Prostate gland (tissue), 2 donors: ENCODE data around the gene MSRB3. TPM values are rescaled to one million over a fixed set of nuclear protein-coding genes. Genes with fewer than 3 reads are reported as not detected.

ENCODE experiments used
- DNase-seq: peaks from one replicate; pipeline ENCODE4 v3.0.0-alpha.2; 2019; ENCODE audit warnings: low spot score
- H3K27ac ChIP-seq, 2 donors: fragments of 200-600 bp; sonication (generic); 2 replicates each; pipeline ENCODE4 v1.5.1; 2017 to 2019
- H3K27me3 ChIP-seq: fragments of 200-600 bp; sonication (generic); replicated peaks from 2 replicates; pipeline ENCODE4 v1.5.1; 2019; ENCODE audit not compliant: insufficient read depth
- H3K36me3 ChIP-seq, 2 donors: fragments of 200-600 bp; sonication (generic); 1 replicate in 1 of 2; 2 replicates in 1 of 2; pipeline versions ENCODE4 v1.5.1 to v1.8.1; 2017 to 2019
- H3K4me1 ChIP-seq: fragments of 200-600 bp; sonication (generic); replicated peaks from 2 replicates; pipeline ENCODE4 v1.5.1; 2019
- H3K4me3 ChIP-seq, 2 donors: fragments of 200-600 bp; sonication (generic); 2 replicates each; pipeline ENCODE4 v1.5.1; 2017 to 2019
- H3K9me3 ChIP-seq: fragments of 200-600 bp; sonication (generic); 2 replicates; pipeline ENCODE4 v1.5.1; 2017
- POLR2A ChIP-seq: fragments of 450-650 bp; IDR thresholded peaks from one replicate; pipeline ENCODE4 v1.6.1; 2016; ENCODE audit warnings: antibody characterized with exemption, mild to moderate bottlenecking
- POLR2AphosphoS5 ChIP-seq: sonication (generic); formaldehyde crosslinking; IDR thresholded peaks from one replicate; pipeline ENCODE4 v1.6.1; 2017; ENCODE audit warnings: antibody characterized with exemption
- WGBS: methylation state at CpG from one replicate; pipeline ENCODE4 v1.1.5; 2018; 5-methylcytosine and 5-hydroxymethylcytosine counted together
- intact Hi-C: fragments of 100-400 bp; cut with DNase I; formaldehyde crosslinking; loops from one replicate; pipeline ENCODE4 v1.14.2; 2022
- total RNA-seq, 2 donors: library from RNA; depleted of rRNA; stranded (reverse); fragments of >200 nt; gene quantifications; one replicate each; pipeline ENCODE4 v1.1.0, GENCODE V29; 2016
- TF ChIP-seq, protein P1 (sequence below), 4 experiments: fragments of 200-600 bp in 2 of 4; fragments of 450-650 bp in 2 of 4; sonication (generic) in 2 of 4; IDR thresholded peaks; 1 replicate in 3 of 4; 2 replicates in 1 of 4; pipeline ENCODE4 v1.5.1; 2016 to 2019; ENCODE audit warnings: antibody characterized with exemption in 4 of 4, mild to moderate bottlenecking in 2 of 4, moderate library complexity in 2 of 4

MSRB3 gene
- total RNA-seq, 2 donors from 2014 or later = 32.2 to 42.9 TPM

DNA sequence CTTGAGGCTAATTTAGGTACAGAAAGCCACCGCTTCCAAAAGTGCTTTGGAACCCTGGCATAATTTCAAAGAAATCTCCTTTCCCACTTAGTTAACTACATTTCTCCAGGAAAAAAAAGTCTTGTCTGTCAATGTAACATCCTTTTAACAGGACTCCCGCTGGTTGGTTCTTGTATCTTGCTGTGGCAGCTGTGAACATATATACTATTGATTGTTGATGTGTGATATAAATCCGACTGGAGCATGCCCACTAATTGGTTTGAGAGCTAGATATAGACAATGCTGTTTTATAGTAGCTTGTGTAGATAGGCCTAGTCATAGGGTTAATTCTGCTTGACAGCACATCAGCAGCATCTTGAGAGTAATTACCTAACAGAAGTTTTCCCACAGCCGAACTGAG lies 89.6 kb downstream of the MSRB3 start:
- WGBS = 62% methylated on average over 4 of the region's 4 CpGs
- Histone ChIP-seq H3K4me1 (no peaks in the 10 kb centered on the region), H3K27ac (no peak overlapping the region), H3K9me3 (no peaks in the 10 kb centered on the region), H3K4me3 (no peak overlapping the region), H3K27me3 (no peaks in the 10 kb centered on the region), H3K36me3 (no peaks in the 10 kb centered on the region)
- intact Hi-C loops = no loop called here
- TF ChIP-seq POLR2AphosphoS5 (no peak), POLR2A (no peak)
- TF ChIP-seq, protein P1, sequence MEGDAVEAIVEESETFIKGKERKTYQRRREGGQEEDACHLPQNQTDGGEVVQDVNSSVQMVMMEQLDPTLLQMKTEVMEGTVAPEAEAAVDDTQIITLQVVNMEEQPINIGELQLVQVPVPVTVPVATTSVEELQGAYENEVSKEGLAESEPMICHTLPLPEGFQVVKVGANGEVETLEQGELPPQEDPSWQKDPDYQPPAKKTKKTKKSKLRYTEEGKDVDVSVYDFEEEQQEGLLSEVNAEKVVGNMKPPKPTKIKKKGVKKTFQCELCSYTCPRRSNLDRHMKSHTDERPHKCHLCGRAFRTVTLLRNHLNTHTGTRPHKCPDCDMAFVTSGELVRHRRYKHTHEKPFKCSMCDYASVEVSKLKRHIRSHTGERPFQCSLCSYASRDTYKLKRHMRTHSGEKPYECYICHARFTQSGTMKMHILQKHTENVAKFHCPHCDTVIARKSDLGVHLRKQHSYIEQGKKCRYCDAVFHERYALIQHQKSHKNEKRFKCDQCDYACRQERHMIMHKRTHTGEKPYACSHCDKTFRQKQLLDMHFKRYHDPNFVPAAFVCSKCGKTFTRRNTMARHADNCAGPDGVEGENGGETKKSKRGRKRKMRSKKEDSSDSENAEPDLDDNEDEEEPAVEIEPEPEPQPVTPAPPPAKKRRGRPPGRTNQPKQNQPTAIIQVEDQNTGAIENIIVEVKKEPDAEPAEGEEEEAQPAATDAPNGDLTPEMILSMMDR (IDR thresholded peaks at IDR 0.05) = no peak
- no peak for DNase-seq

DNA sequence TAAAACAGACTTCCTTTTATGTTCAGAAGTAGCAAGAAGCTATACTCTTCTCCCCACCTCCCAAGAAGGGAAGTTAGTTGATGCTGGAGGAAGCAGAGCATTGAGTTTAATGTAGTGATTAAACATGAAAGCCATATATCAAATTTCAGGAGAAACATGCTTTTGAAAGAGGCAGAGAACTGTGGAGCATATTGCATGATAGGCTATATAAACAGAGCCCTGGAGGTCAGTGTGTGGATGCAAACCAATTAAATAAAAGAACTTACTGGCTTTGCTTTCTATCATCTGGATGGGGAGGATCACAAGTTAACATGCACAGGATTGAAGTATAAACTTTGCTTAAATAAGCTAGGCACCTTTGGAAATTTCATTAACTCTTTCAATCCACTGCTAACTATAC lies 94.1 kb downstream of the MSRB3 start:
- TF ChIP-seq, protein P1 (IDR thresholded peaks at IDR 0.05) = no peak
- TF ChIP-seq POLR2A (no peak), POLR2AphosphoS5 (no peak)
- intact Hi-C loops = loop anchor here (10.0 kb wide), 1 partner anchor 422 kb away; no protein-coding TSS in a partner anchor
- H3K4me3 ChIP-seq = no peak overlapping the region
- H3K4me1 ChIP-seq = no peaks in the 10 kb centered on the region
- H3K27ac ChIP-seq = no peak overlapping the region
- H3K9me3 ChIP-seq = no peaks in the 10 kb centered on the region
- no peaks in the 10 kb centered on the region for H3K27me3 ChIP-seq
- DNase-seq = no peak
- H3K36me3 ChIP-seq = no peaks in the 10 kb centered on the region

DNA sequence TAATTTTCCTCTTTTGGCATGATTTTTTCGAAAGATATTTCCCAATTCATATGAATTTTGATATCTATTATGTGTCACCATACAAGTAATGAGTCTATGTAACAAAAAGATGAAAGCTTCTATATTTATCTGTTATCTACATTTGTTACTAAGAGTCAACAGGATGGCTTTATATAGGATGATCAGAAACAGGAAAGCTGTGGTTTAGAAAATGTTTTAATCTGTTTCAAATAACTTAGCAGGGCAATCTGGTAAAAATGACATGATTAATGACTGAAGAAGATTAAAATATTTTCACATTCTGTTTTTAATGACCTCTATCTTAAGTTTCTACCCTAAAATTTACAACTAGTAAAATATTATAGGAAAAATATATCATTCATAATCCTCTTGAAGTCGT lies 105.8 kb downstream of the MSRB3 start:
- intact Hi-C loops = no loop called here

DNA sequence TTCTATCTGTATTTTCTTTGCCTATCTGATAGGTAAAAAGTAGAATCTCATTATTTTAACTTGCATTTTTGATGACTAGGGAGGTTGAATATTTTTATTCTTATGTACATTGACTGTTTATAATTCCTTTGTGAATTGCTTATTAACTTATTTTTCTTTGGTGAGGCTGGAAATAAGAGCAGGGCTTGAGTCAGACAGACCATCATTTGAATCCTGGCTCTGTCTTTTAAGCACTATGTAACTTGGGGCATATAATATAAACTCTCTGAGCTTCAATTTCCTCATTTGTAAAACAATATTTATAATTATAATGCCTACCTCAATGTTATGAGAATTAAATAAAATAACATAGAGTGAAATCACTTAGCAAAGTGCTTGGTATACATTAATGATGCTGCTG lies 108.9 kb downstream of the MSRB3 start:
- Histone ChIP-seq H3K4me3 (no peak overlapping the region), H3K36me3 (no peaks in the 10 kb centered on the region), H3K27me3 (no peaks in the 10 kb centered on the region), H3K9me3 (no peaks in the 10 kb centered on the region), H3K27ac (no peak overlapping the region), H3K4me1 (no peaks in the 10 kb centered on the region)
- DNase-seq = no peak
- no peak for TF ChIP-seq POLR2A
- TF ChIP-seq, protein P1 (IDR thresholded peaks at IDR 0.05) = no peak
- no peak for TF ChIP-seq POLR2AphosphoS5
- intact Hi-C loops = no loop called here

More for the DNA sequence above, 105.8 kb downstream of the MSRB3 start:
- no peaks in the 10 kb centered on the region for H3K4me1 ChIP-seq
- WGBS = 69% methylated on average over 2 of the region's 2 CpGs
- no peaks in the 10 kb centered on the region for H3K36me3 ChIP-seq
- H3K9me3 ChIP-seq = no peaks in the 10 kb centered on the region
- DNase-seq = no peak
- no peak for TF ChIP-seq POLR2AphosphoS5
- TF ChIP-seq POLR2A = no peak
- TF ChIP-seq, protein P1 (IDR thresholded peaks at IDR 0.05) = no peak
- no peak overlapping the region for H3K27ac ChIP-seq
- no peaks in the 10 kb centered on the region for H3K27me3 ChIP-seq
- H3K4me3 ChIP-seq = no peak overlapping the region

DNA sequence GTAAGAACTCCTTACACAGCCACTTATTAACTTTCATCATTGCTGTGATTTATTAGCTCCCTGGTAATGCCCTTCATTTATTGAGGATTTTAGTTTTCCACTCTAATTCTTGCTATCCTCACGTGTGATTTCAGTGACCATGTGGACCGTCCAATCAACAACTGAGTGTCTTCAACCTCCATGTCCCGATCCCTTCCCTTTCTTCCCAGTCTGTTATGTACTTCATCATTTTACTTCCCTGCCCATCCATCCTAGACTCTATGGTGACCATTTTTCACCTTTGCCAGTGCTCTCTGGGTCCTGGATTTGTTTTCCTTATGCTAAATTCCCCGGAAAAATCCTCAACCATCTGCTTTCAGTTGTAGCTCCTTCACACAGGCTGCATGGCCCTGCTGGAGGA lies 111.0 kb downstream of the MSRB3 start:
- Histone ChIP-seq H3K27ac (no peak overlapping the region), H3K4me1 (no peaks in the 10 kb centered on the region), H3K36me3 (no peaks in the 10 kb centered on the region), H3K9me3 (no peaks in the 10 kb centered on the region), H3K27me3 (no peaks in the 10 kb centered on the region), H3K4me3 (no peak overlapping the region)
- DNase-seq = no peak
- 87% methylated on average over 4 of the region's 4 CpGs for WGBS
- no peak for TF ChIP-seq POLR2A
- TF ChIP-seq POLR2AphosphoS5 = no peak
- TF ChIP-seq, protein P1 (IDR thresholded peaks at IDR 0.05) = no peak
- intact Hi-C loops = no loop called here
